Measurements from ENCODE around the gene USHBP1. TPM values are rescaled to one million over a fixed set of nuclear protein-coding genes. Genes with fewer than 3 reads are reported as not detected.
"Not testable (repeated sequence)": the region's sequence is repeated elsewhere in the genome, so short reads cannot be mapped to it uniquely, and the experiment has no call there.

Gene USHBP1
- total and polyA plus RNA-seq, 2 donors (not counting 1 experiment from before 2014, with no cell fraction given): 0.39 TPM; not detected in 1

- Histone ChIP-seq H3K27me3 (replicated peaks in 1 of 4; ENCODE audit: control extremely low read depth in 1 of 4, control insufficient read depth in 3 of 4, insufficient read depth in 4 of 4, low read length in 3 of 4) (no peaks in the 10 kb centered on the region), H3K27ac (ENCODE audit: low read length in 2 of 2) (no peak overlapping the region), H3K9me3 (ENCODE audit: control extremely low read depth in 1 of 3, control insufficient read depth in 2 of 3, insufficient read depth in 1 of 3, low read length in 2 of 3) (peaks cover 0 to 13% (median 0%) of the 10 kb centered on the region in 3 donors), H3K36me3 (replicated peaks in 1 of 2; ENCODE audit: control extremely low read depth in 1 of 2, control insufficient read depth in 1 of 2, extremely low read depth in 1 of 2, insufficient read depth in 2 of 2, low read length in 1 of 2) (no peaks in the 10 kb centered on the region), H2AFZ (ENCODE audit: insufficient read depth, low read depth, low read length, poor library complexity, severe bottlenecking) (no peak overlapping the region), H3K9ac (ENCODE audit: low read length) (no peak overlapping the region), H3K4me2 (replicated peaks; ENCODE audit: low read depth, low read length, poor library complexity, severe bottlenecking) (no peak overlapping the region), H3K79me2 (ENCODE audit: control insufficient read depth, insufficient read depth, low read length) (peaks cover 1% of the 10 kb centered on the region), H3K4me1 (ENCODE audit: control insufficient read depth in 2 of 2, insufficient read depth in 2 of 2, low read length in 2 of 2) (peaks cover 0 to 7% of the 10 kb centered on the region in 2 donors), H3K4me3 (ENCODE audit: control extremely low read depth in 1 of 5, extremely low read depth in 1 of 5, insufficient read depth in 1 of 5, low read depth in 2 of 5, low read length in 4 of 5) (no peak overlapping the region), H4K20me1 (ENCODE audit: control insufficient read depth, insufficient read depth, low read length, poor library complexity, severe bottlenecking) (no peaks in the 10 kb centered on the region)
- H3K4me3 Mint-ChIP-seq: no peak overlapping the region
- peaks cover 8% of the 10 kb centered on the region for H3K4me1 Mint-ChIP-seq
- intact Hi-C loops (cut with micrococcal nuclease): no loop called here
- ATAC-seq (ENCODE audit: low read depth): no peak
- DNase-seq: no peak
- no peaks in the 10 kb centered on the region for H3K9me3 Mint-ChIP-seq (ENCODE audit: insufficient read depth)
- H3K27me3 Mint-ChIP-seq: no peaks in the 10 kb centered on the region
- POLR2A ChIA-PET: no interaction called here
- CTCF ChIA-PET: interaction anchor here (1.5 to 2.0 kb wide), 2 partner anchors 14 to 88 kb away, joined by 6 to 10 read pairs; no protein-coding TSS in a partner anchor
- no peak overlapping the region for H3K27ac Mint-ChIP-seq
- 98% methylated on average over 5 of the region's 6 CpGs for WGBS (ENCODE audit: insufficient coverage)
- no peak for TF ChIP-seq CTCF (IDR thresholded peaks at IDR 0.05)
- no peak for TF ChIP-seq EZH2 (IDR thresholded peaks at IDR 0.05; ENCODE audit: borderline replicate concordance, insufficient read depth, low read depth, low read length, poor library complexity, severe bottlenecking)
These were observed 32.4 kb upstream of the USHBP1 start for GRCh38 chr19:17296976-17297375.

- peaks cover 0 to 13% (median 0%) of the 10 kb centered on the region in 3 donors for H3K9me3 ChIP-seq (ENCODE audit: control extremely low read depth in 1 of 3, control insufficient read depth in 2 of 3, insufficient read depth in 1 of 3, low read length in 2 of 3)
- ATAC-seq (ENCODE audit: low read depth): no peak
- no peaks in the 10 kb centered on the region for H3K27me3 ChIP-seq (replicated peaks in 1 of 4; ENCODE audit: control extremely low read depth in 1 of 4, control insufficient read depth in 3 of 4, insufficient read depth in 4 of 4, low read length in 3 of 4)
- H3K27ac ChIP-seq (ENCODE audit: low read length in 2 of 2): no peak overlapping the region
- POLR2A ChIA-PET: interaction anchor here (0.7 kb wide), 3 partner anchors 202 to 692 kb away, joined by 5 to 7 read pairs (median 6); no protein-coding TSS in a partner anchor
- no peak overlapping the region for H3K4me3 Mint-ChIP-seq
- H3K79me2 ChIP-seq (ENCODE audit: control insufficient read depth, insufficient read depth, low read length): no peaks in the 10 kb centered on the region
- CTCF ChIA-PET: interaction anchor here (0.5 to 2.0 kb wide), 6 partner anchors 8 to 92 kb away, joined by 3 to 10 read pairs (median 4); no protein-coding TSS in a partner anchor
- H3K27me3 Mint-ChIP-seq: no peaks in the 10 kb centered on the region
- H3K27ac Mint-ChIP-seq: no peak overlapping the region
- no peaks in the 10 kb centered on the region for H3K9me3 Mint-ChIP-seq (ENCODE audit: insufficient read depth)
- no peak overlapping the region for H3K9ac ChIP-seq (ENCODE audit: low read length)
- intact Hi-C loops (cut with micrococcal nuclease): no loop called here
- TF ChIP-seq EZH2 (IDR thresholded peaks at IDR 0.05; ENCODE audit: borderline replicate concordance, insufficient read depth, low read depth, low read length, poor library complexity, severe bottlenecking): no peak
- H3K4me1 ChIP-seq (ENCODE audit: control insufficient read depth in 2 of 2, insufficient read depth in 2 of 2, low read length in 2 of 2): peaks cover 0 to 7% of the 10 kb centered on the region in 2 donors
- H4K20me1 ChIP-seq (ENCODE audit: control insufficient read depth, insufficient read depth, low read length, poor library complexity, severe bottlenecking): no peaks in the 10 kb centered on the region
- no peaks in the 10 kb centered on the region for H3K36me3 ChIP-seq (replicated peaks in 1 of 2; ENCODE audit: control extremely low read depth in 1 of 2, control insufficient read depth in 1 of 2, extremely low read depth in 1 of 2, insufficient read depth in 2 of 2, low read length in 1 of 2)
- no peak overlapping the region for H3K4me3 ChIP-seq (ENCODE audit: control extremely low read depth in 1 of 5, extremely low read depth in 1 of 5, insufficient read depth in 1 of 5, low read depth in 2 of 5, low read length in 4 of 5)
- no peak for DNase-seq
- H2AFZ ChIP-seq (ENCODE audit: insufficient read depth, low read depth, low read length, poor library complexity, severe bottlenecking): no peak overlapping the region
- peaks cover 10% of the 10 kb centered on the region for H3K4me1 Mint-ChIP-seq
- H3K4me2 ChIP-seq (replicated peaks; ENCODE audit: low read depth, low read length, poor library complexity, severe bottlenecking): no peak overlapping the region
- WGBS (ENCODE audit: insufficient coverage): 65% methylated on average over 2 of the region's 4 CpGs
These were observed 31.7 kb upstream of the USHBP1 start for GRCh38 chr19:17296273-17296672.

GRCh38 chr19:17295551-17295950 lies 31.0 kb upstream of the USHBP1 start:
- intact Hi-C loops (cut with micrococcal nuclease): not testable (repeated sequence)

More at GRCh38 chr19:17295551-17295950, 31.0 kb upstream of the USHBP1 start:
- not testable (repeated sequence) for DNase-seq; H3K79me2 ChIP-seq (ENCODE audit: control insufficient read depth, insufficient read depth, low read length); H2AFZ ChIP-seq (ENCODE audit: insufficient read depth, low read depth, low read length, poor library complexity, severe bottlenecking); H3K4me3 ChIP-seq (ENCODE audit: control extremely low read depth in 1 of 5, extremely low read depth in 1 of 5, insufficient read depth in 1 of 5, low read depth in 2 of 5, low read length in 4 of 5); H3K36me3 ChIP-seq (replicated peaks in 1 of 2; ENCODE audit: control extremely low read depth in 1 of 2, control insufficient read depth in 1 of 2, extremely low read depth in 1 of 2, insufficient read depth in 2 of 2, low read length in 1 of 2); H3K9ac ChIP-seq (ENCODE audit: low read length); H3K4me3 Mint-ChIP-seq; H3K27ac ChIP-seq (ENCODE audit: low read length in 2 of 2); H3K9me3 Mint-ChIP-seq (ENCODE audit: insufficient read depth); H3K4me1 Mint-ChIP-seq; ATAC-seq (ENCODE audit: low read depth); H3K27ac Mint-ChIP-seq; H4K20me1 ChIP-seq (ENCODE audit: control insufficient read depth, insufficient read depth, low read length, poor library complexity, severe bottlenecking); H3K27me3 ChIP-seq (replicated peaks in 1 of 4; ENCODE audit: control extremely low read depth in 1 of 4, control insufficient read depth in 3 of 4, insufficient read depth in 4 of 4, low read length in 3 of 4); H3K4me1 ChIP-seq (ENCODE audit: control insufficient read depth in 2 of 2, insufficient read depth in 2 of 2, low read length in 2 of 2); H3K27me3 Mint-ChIP-seq; H3K4me2 ChIP-seq (replicated peaks; ENCODE audit: low read depth, low read length, poor library complexity, severe bottlenecking)
- WGBS (ENCODE audit: insufficient coverage): 96% methylated on average over 4 of the region's 6 CpGs
- H3K9me3 ChIP-seq (ENCODE audit: control extremely low read depth in 1 of 3, control insufficient read depth in 2 of 3, insufficient read depth in 1 of 3, low read length in 2 of 3): peaks cover 0 to 13% (median 0%) of the 10 kb centered on the region in 3 donors
- POLR2A ChIA-PET: interaction anchor here (0.6 kb wide), 1 partner anchor 12 kb away, joined by 3 read pairs; no protein-coding TSS in a partner anchor
- CTCF ChIA-PET: interaction anchor here (0.9 to 1.4 kb wide), 3 partner anchors 8 to 92 kb away, joined by 3 to 4 read pairs (median 4); no protein-coding TSS in a partner anchor

All from B cell (primary cell).